Lower leg skin (tissue), 3 donors: ENCODE measurements around the gene ATP1B1.

ENCODE experiments used
- POLR2A ChIP-seq, 2 donors: fragments of 450-650 bp; IDR thresholded peaks; one replicate each; pipeline ENCODE4 v1.6.1; 2016 to 2017; ENCODE audit warnings: antibody characterized with exemption in 2 of 2, mild to moderate bottlenecking in 1 of 2, moderate library complexity in 1 of 2
- TF ChIP-seq, protein P1 (sequence below), 3 donors: fragments of 450-650 bp; IDR thresholded peaks; one replicate each; pipeline ENCODE4 v1.5.1; 2016; ENCODE audit warnings: antibody characterized with exemption in 3 of 3, mild to moderate bottlenecking in 3 of 3, moderate library complexity in 2 of 3

DNA sequence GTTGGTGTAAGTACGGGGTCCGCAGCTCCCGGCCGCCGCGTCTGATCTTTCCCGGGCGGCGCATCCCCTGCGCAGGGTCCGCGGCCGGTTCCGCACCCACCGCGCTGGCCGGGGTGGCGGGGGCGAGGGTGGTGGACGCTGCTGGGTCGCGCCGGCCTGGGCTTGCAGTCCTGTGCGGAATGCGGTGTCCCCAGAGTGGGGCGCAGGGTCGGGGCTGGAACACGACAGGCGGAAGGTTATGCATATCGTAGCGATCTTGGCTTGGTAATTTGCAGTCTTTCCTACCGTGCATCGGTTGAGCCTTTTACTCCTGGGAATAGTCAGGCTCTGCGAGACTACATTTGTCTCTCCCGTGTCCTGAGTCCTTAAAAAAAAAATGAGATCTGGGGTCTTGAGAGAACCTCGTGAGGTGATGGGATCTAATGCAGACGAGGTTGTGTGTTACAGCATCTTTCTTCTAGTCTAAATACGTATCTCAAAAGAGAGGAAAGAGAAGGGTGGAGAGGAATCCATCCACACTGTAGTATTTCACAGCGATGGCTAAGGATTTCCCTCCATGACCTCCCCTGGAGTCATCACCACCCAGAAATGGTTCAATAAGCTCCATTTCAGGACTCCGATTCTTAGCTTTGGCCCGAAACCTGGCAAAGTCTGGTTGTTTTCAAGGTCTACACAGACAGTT, 572 bp downstream of the ATP1B1 start:
- TF ChIP-seq, protein P1, sequence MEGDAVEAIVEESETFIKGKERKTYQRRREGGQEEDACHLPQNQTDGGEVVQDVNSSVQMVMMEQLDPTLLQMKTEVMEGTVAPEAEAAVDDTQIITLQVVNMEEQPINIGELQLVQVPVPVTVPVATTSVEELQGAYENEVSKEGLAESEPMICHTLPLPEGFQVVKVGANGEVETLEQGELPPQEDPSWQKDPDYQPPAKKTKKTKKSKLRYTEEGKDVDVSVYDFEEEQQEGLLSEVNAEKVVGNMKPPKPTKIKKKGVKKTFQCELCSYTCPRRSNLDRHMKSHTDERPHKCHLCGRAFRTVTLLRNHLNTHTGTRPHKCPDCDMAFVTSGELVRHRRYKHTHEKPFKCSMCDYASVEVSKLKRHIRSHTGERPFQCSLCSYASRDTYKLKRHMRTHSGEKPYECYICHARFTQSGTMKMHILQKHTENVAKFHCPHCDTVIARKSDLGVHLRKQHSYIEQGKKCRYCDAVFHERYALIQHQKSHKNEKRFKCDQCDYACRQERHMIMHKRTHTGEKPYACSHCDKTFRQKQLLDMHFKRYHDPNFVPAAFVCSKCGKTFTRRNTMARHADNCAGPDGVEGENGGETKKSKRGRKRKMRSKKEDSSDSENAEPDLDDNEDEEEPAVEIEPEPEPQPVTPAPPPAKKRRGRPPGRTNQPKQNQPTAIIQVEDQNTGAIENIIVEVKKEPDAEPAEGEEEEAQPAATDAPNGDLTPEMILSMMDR (IDR thresholded peaks at IDR 0.05) = no peak
- no peak for TF ChIP-seq POLR2A (IDR thresholded peaks at IDR 0.05)
